H1 (cell line): ENCODE measurements around the gene DPM3.

Source experiments
- EZH2 ChIP-seq: fragments of 200-600 bp; sonication (generic); IDR thresholded peaks from 2 replicates; pipeline ENCODE4 v1.7.1; 2012; ENCODE audit warnings: low read depth, mild to moderate bottlenecking, moderate library complexity, low read length, inconsistent platforms; ENCODE audit not compliant: severe bottlenecking
- POLR2A ChIP-seq, 2 experiments: IDR thresholded peaks; 1 replicate in 1 of 2; 2 replicates in 1 of 2; pipeline ENCODE4 v1.6.1; 2011; ENCODE audit warnings: low read depth in 2 of 2, low read length in 2 of 2, mild to moderate bottlenecking in 2 of 2; ENCODE audit errors: control extremely low read depth in 1 of 2
- RFX5 ChIP-seq: IDR thresholded peaks from 2 replicates; pipeline ENCODE4 v1.6.1; 2011; ENCODE audit warnings: low read depth, low read length, improper control_type of control experiment, borderline replicate concordance
- SAP30 ChIP-seq: fragments of 300-600 bp; sonication (generic); IDR thresholded peaks from 2 replicates; pipeline ENCODE4 v1.7.1; 2012; ENCODE audit warnings: low read length, moderate library complexity, mild to moderate bottlenecking, inconsistent platforms; ENCODE audit not compliant: insufficient read depth, insufficient replicate concordance
- SP2 ChIP-seq: IDR thresholded peaks from 2 replicates; pipeline ENCODE4 v1.6.1; 2012; ENCODE audit warnings: mild to moderate bottlenecking, low read length, inconsistent platforms
- TBP ChIP-seq: IDR thresholded peaks from 2 replicates; pipeline ENCODE4 v1.6.1; 2011; ENCODE audit warnings: low read depth, low read length, improper control_type of control experiment
- TCF12 ChIP-seq: IDR thresholded peaks from 2 replicates; pipeline ENCODE4 v1.6.1; 2011; ENCODE audit warnings: low read depth, mild to moderate bottlenecking, low read length
- TEAD4 ChIP-seq: IDR thresholded peaks from 2 replicates; pipeline ENCODE4 v1.6.1; 2012; ENCODE audit warnings: low read depth, low read length, inconsistent platforms, mixed read lengths
- TF ChIP-seq, protein P1 (sequence below), 3 experiments: IDR thresholded peaks; 1 replicate in 2 of 3; 2 replicates in 1 of 3; pipeline versions ENCODE4 v1.5.1 to v1.6.1; 2011; ENCODE audit warnings: low read length in 3 of 3, mild to moderate bottlenecking in 3 of 3, inconsistent platforms in 2 of 3, low read depth in 1 of 3, moderate library complexity in 1 of 3; ENCODE audit not compliant: insufficient read depth in 1 of 3; ENCODE audit errors: control extremely low read depth in 1 of 3
- TF ChIP-seq, protein P2 (sequence below): IDR thresholded peaks from 2 replicates; pipeline ENCODE4 v1.6.1; 2012; ENCODE audit warnings: inconsistent platforms

DNA sequence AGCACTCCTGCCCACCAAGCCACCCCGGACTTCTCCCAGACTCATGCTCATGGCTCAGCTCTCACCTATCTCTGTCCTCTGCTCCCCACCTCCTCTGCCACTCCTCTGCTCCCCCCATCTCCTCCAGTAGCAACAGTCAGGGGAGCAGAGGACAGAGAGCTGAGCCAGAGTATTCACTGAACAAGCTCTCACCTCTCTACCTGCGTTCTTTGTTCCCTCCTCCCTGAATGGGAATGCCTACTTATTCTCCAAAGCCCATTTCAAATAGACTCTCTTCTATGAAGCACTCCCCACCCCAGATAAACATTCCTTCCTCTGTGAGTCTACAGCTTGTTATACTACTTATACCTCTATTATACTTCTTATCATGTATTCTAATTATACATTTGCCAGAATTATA, 19.1 kb downstream of the DPM3 start:
- TF ChIP-seq SP2 (no peak), POLR2A (IDR thresholded peaks at IDR 0.05; ENCODE audit: control extremely low read depth in 1 of 2, low read depth in 2 of 2, low read length in 2 of 2) (no peak), RFX5 (no peak), TBP (no peak), SAP30 (no peak), EZH2 (no peak), TEAD4 (no peak), TCF12 (no peak)
- TF ChIP-seq, protein P1, sequence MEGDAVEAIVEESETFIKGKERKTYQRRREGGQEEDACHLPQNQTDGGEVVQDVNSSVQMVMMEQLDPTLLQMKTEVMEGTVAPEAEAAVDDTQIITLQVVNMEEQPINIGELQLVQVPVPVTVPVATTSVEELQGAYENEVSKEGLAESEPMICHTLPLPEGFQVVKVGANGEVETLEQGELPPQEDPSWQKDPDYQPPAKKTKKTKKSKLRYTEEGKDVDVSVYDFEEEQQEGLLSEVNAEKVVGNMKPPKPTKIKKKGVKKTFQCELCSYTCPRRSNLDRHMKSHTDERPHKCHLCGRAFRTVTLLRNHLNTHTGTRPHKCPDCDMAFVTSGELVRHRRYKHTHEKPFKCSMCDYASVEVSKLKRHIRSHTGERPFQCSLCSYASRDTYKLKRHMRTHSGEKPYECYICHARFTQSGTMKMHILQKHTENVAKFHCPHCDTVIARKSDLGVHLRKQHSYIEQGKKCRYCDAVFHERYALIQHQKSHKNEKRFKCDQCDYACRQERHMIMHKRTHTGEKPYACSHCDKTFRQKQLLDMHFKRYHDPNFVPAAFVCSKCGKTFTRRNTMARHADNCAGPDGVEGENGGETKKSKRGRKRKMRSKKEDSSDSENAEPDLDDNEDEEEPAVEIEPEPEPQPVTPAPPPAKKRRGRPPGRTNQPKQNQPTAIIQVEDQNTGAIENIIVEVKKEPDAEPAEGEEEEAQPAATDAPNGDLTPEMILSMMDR (IDR thresholded peaks at IDR 0.05; ENCODE audit: control extremely low read depth in 1 of 3, insufficient read depth in 1 of 3, low read depth in 1 of 3, low read length in 3 of 3) = no peak
- TF ChIP-seq, protein P2, sequence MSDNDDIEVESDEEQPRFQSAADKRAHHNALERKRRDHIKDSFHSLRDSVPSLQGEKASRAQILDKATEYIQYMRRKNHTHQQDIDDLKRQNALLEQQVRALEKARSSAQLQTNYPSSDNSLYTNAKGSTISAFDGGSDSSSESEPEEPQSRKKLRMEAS = no peak
